Bone marrow (tissue), 2 donors: ENCODE data around the gene DENND1B.
A peak's percentile ranks its signal among the peaks of the same experiment; 100 is the strongest.

ENCODE experiments used
- DNase-seq, 2 donors: peaks; one replicate each; lab custom pipeline; 2025; lab: John Stamatoyannopoulos, UW

DENND1B gene, protein sequence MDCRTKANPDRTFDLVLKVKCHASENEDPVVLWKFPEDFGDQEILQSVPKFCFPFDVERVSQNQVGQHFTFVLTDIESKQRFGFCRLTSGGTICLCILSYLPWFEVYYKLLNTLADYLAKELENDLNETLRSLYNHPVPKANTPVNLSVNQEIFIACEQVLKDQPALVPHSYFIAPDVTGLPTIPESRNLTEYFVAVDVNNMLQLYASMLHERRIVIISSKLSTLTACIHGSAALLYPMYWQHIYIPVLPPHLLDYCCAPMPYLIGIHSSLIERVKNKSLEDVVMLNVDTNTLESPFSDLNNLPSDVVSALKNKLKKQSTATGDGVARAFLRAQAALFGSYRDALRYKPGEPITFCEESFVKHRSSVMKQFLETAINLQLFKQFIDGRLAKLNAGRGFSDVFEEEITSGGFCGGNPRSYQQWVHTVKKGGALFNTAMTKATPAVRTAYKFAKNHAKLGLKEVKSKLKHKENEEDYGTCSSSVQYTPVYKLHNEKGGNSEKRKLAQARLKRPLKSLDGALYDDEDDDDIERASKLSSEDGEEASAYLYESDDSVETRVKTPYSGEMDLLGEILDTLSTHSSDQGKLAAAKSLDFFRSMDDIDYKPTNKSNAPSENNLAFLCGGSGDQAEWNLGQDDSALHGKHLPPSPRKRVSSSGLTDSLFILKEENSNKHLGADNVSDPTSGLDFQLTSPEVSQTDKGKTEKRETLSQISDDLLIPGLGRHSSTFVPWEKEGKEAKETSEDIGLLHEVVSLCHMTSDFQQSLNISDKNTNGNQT

GRCh38 chr1:197775282-197776262 lies at the start of gene DENND1B:
TSS of gene DENND1B (minus strand) at chr1:197775480. CDS start at chr1:197775155, 325 bp downstream.
- DNase-seq = peak; percentile 45 to 71

- no peak for DNase-seq
These were observed 39.0 kb upstream of the DENND1B start for GRCh38 chr1:197814306-197814705.

DNA sequence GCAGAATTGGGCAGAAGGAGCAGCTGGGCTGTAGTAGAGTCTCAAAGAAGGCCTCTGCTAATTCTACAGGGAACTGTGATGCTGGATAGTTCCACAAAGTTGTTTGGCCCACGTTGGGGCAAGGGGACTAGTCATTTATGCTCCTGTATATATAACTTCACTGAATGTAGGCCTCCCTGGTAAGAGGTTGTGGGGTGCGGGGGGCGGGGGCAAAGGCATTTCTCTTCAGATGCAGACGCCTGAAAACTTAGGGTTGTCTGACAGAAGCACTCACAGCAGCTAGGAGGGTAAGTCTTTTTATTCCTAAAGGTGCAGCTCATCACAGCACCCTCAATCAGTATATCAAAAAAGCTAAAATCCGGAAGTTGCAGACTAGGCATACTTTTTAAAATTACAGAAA lies 38.5 kb upstream of the DENND1B start:
- no peak for DNase-seq

DNA sequence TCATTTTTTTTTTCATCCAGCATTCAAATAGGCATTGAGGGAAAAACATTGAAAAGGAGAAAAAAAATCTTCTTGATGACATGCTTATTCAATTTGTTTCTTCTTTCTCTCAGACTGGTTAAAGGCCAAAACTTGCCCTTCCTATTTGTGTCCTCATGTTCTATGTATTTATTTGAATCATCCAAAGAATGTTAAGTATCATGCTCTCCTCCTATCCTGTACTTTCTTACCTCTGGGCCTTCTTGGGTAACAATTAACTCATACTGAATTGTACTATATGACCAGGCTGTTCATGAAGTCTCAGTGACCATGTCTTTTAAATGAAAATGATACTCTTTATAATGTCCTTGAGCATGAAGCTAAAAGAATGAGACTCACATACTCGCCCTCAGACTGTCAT lies 36.5 kb upstream of the DENND1B start:
- DNase-seq = no peak

DNA sequence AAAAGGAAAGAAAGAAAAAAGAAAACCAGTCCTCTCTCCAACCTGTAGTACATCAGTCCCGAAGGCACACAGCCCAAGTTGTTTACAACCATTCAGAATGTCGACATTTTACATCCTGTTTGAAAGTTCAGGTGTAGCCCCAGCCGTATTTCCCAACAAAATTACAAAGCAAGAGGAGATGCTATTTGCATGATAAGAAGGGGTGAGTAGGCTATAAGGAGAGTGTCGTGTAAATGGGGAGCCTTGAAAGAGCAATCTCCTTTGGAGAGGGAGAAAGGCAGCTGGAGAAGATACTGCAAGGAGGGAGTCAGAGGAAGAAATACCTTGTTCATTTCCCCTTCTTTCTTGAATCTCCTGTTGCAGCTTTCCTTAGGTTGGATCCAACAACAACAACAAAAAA lies 35.5 kb upstream of the DENND1B start:
- DNase-seq = no peak

GRCh38 chr1:197808880-197809279 lies 33.6 kb upstream of the DENND1B start:
- DNase-seq = no peak

GRCh38 chr1:197807739-197808453 lies 32.6 kb upstream of the DENND1B start:
- DNase-seq = no peak

- DNase-seq = no peak
These were observed 31.9 kb upstream of the DENND1B start for GRCh38 chr1:197807216-197807615.

DNA sequence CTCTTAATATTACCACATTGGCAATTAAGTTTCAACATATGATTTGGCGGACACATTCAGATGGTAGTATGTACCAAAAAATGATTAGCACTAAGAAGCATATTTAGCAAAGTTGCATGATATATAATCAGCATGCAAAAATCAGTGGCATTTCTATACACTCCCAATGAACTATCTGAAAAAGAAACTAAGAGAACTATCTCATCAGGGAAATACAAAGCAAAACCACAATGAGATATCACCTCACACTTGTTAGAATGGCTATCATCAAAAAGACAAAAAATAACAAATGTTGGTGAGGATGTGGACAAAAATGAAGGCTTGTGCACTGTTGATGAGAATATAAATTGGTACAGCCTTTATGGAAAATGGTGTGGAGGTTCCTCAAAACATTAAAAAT lies 31.4 kb upstream of the DENND1B start:
- no peak for DNase-seq

DNA sequence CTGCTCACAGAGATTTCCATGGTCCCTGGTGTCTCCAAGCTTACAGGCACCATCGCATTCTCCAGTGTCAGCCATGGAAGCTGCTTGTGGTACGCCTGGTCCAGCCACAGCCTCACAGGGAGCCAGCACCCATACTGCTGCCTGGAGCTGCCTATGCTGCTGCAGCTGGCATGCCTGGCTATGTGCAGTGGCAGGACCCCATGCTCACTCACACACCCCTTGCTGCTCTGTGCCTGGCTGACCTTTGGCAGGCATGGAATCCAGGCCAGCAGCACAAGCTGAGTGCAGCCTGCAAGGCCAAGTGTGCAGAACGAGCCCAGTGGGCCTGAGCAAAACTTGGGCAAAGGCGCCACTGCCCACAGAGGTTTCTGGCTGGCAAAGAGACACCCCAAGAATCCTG lies 26.4 kb upstream of the DENND1B start:
- DNase-seq = no peak

DNA sequence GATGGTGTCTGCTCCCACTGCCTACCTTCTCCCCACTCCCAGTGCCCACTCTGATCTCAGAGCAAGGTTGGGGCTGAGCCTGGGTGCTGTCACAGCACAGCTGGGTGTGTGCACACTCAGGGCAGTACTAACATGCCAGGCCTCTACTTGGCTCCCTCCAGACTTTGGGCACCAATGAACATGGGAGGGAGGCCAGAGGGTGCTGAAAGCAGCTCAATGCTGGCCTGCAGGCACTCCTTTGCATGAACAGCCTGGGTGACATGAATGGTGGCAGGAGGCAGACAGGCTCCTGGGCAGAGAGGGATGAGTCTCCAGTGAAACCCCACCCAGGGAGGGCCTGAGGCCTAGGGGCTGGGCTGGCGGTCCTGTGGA lies 25.8 kb upstream of the DENND1B start:
- DNase-seq = no peak

- no peak for DNase-seq
These were observed 25.3 kb upstream of the DENND1B start for GRCh38 chr1:197800379-197801110.

- DNase-seq = no peak
These were observed 24.0 kb upstream of the DENND1B start for GRCh38 chr1:197799271-197799670.

DNA sequence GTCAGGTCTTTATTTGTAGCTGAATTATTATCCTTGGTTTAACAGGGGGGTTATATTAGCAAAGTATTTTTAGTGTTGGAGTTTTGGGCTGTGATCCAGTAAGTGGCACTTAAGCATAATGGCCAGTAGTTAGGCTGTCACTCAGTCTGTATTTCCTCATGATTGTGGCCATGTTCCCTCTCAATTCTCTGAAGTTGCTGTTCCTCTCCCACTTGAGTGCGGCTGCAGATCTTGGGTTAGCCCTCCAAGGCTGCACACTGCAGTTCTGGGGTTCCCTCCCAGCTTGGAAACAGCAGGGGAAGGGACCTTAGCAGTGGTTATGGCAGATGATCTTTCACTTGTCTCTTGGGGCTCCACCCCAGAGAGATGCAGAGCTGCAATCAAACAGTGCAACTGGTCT lies 23.2 kb upstream of the DENND1B start:
- no peak for DNase-seq

DNA sequence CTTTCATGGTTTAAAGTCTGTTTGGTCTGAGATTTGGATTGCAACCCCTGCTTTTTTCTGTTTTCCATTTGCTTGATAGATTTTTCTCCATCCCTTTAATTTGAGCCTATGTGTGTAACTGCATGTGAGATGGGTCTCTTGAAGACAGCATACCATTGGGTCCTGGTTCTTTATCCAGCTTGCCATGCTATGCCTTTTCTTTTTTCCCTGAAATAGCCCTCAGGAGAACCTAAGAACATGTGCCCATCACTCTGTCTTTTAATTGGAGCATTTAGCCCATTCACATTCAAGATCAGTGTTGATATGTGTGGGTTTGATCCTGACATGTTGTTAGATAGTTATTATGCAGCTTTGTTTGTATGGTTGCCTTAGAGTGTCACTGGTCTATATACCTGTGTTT lies 21.7 kb upstream of the DENND1B start:
- no peak for DNase-seq

DNA sequence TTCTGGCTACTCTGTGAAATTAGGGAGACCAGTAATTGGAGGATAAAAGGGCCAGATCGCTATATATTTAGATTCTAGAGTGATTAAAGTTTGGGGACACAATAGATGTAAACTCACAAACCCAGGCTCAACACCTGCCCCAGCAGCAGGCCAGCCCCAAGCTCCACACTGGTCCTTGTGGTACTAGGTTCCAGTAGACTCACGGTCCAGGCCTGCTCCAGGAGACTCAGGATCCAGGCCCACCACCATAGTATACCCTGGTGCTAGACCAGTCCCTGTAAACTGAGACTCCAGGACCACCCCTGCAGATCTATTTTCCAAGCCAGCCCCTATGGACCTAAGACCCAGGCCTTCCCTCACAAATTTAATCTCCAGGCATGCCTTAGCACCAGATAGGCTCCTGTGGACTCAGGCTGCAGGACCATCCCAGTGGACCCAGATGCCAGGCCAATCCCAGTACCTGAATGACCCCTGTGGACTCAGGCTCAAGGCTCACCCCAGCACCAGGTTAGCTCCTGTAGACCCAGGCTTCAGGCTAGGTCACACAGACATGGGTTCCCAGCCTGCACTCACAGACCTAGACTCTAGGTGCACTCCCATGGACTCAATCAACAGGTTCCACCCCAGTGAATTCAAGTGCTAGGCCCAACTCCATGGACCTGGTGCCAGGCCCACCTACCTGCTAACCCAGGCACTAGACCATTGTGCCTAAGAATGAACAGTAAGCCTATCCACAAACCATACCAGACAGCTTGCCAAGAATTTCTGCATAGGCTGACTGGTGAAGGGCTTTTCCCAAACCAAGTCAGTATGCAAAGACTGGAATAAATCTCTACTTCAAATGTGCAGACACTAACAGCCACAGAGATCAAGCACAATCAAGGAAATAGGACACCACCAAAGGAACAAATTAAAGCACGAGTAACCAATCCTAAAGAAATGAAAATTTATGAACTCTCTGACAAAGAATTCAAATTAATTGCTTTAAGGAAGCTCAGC lies 13.8 kb upstream of the DENND1B start:
- DNase-seq = no peak

DNA sequence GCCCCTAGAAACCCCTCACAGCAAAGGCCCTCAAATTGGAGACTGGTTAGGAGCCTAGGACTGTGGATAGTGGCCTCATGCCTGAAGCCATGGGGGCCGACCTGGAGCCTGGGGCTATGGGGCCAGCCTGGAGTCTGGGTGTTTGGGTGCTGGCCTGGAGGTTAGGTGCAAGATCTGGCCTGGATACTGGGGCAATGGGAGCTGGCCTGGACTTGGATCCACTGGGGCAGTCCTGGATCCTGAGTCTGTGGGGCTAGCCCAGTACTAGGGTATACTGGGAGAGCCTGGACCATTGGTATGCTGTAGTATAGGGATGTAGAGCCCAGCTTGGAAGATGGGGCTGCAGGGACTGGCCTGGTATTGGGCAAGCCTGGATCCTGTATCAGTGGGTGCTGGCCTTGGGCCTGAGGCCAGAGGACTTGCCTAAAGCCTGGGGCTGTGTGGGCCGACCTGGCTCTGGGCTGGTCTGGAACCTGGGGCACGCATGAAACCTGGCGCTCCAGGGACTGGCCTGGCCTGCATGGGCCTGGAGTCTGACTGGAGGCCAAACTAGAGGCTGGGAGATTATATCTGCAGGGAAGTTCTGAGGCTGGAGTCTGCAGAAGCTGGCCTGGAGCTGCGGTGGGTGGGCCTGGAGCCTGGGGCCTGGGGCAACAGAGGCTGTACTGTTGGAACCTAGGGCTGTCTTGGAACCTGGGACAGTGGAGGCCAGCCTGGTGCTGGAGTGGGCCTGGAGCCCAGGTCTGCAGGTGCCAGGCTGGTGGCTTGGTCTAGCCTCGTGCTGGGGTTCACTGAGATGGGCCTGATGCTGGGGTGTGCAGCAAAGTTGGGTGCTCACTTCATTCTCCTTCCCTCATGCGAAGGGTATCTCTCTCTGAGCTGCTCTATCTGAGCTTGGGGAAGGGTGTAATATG lies 12.6 kb upstream of the DENND1B start:
- DNase-seq = no peak

DNA sequence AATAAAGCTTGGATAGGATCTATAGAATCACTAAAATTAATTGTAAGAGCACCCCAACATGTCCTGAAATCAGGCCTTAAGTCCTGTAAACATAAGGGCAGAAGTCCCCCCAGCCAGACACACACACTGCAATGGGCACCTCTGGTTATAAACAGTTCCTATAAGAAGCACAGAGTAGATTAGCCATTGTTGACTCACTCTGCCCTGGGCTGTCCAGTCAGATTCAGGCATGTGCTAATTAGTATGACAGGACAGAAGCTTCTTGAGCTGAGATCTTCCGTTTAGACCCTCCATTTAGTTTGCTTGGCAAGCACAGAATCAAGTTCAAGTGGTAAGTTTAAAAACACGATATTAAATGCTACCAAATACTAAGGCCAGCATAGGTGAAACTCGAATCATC lies 11.8 kb upstream of the DENND1B start:
- DNase-seq = no peak

DNA sequence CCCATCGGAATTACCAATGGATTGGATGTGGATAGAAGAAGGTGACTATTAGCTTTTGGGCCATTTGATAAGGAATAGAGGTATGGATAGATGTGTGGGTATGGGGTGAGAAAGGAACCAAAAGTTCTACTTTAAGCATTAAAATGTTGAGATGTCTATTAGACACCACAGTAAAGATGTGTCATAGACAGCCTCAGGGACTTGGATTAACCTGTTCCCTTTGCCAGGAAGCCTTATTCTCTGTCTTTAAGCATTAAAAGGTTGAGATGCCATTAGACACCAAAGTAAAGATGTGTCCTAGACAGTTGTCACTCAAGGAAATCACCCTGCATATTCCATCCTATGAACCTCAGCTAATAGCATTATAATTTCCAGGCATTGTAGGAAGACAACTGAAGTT lies 11.0 kb upstream of the DENND1B start:
- DNase-seq = no peak
